A549 (cell line): ENCODE data around the gene SP100.

ENCODE experiments used
- CTCF ChIP-seq: fragments of >200 bp; sonication (Bioruptor Twin); formaldehyde crosslinking; IDR thresholded peaks from 3 replicates; pipeline ENCODE4 v1.5.1; 2016
- EHF ChIP-seq: fragments of 250-450 bp; sonication (Bioruptor Pico); IDR thresholded peaks from 2 replicates; pipeline ENCODE4 v1.5.0; 2020; ENCODE audit warnings: mild to moderate bottlenecking
- ELK1 ChIP-seq: fragments of 150-350 bp; IDR thresholded peaks from 2 replicates; pipeline ENCODE4 v1.6.1; 2014; ENCODE audit warnings: low read depth, mild to moderate bottlenecking, low read length
- EP300 ChIP-seq, 2 experiments: fragments of >200 bp; sonication (Bioruptor Twin); formaldehyde crosslinking; IDR thresholded peaks; 2 replicates in 1 of 2; 3 replicates in 1 of 2; pipeline ENCODE4 v1.6.1; 2016 to 2017
- KDM5A ChIP-seq: fragments of 200-600 bp; sonication (generic); IDR thresholded peaks from 2 replicates; pipeline ENCODE4 v1.6.1; 2016; ENCODE audit warnings: antibody characterized with exemption, mild to moderate bottlenecking
- MAX ChIP-seq: IDR thresholded peaks from 2 replicates; pipeline ENCODE4 v1.6.1; 2012
- MYC ChIP-seq: IDR thresholded peaks from 2 replicates; pipeline ENCODE4 v1.6.1; 2012; ENCODE audit warnings: mild to moderate bottlenecking, inconsistent platforms, low read length, improper control_type of control experiment, borderline replicate concordance
- POLR2A ChIP-seq: IDR thresholded peaks from 2 replicates; pipeline ENCODE4 v1.6.1; 2012; ENCODE audit warnings: mild to moderate bottlenecking, low read length
- POLR2AphosphoS2 ChIP-seq: conservative IDR thresholded peaks from 2 replicates; pipeline ENCODE4 v1.6.1; 2012; ENCODE audit warnings: low read length, improper control_type of control experiment, inconsistent platforms
- RAD21 ChIP-seq, 2 experiments: fragments of >200 bp in 1 of 2; sonication (Bioruptor Twin) in 1 of 2; formaldehyde crosslinking in 1 of 2; IDR thresholded peaks in 1 of 2; conservative IDR thresholded peaks in 1 of 2; 2 replicates in 1 of 2; 3 replicates in 1 of 2; pipeline ENCODE4 v1.6.1; 2012 to 2018; ENCODE audit warnings: inconsistent platforms in 1 of 2
- SREBF2 ChIP-seq: fragments of 450-650 bp; IDR thresholded peaks from 2 replicates; pipeline ENCODE4 v1.6.1; 2014; ENCODE audit warnings: mild to moderate bottlenecking, moderate library complexity

GRCh38 chr2:230525682-230526081, 109.7 kb downstream of the SP100 start:
- TF ChIP-seq MAX (no peak), MYC (no peak), RAD21 (conservative IDR thresholded peaks at IDR 0.05 in 1 of 2, IDR thresholded peaks at IDR 0.05 in 1 of 2) (no peak), POLR2A (no peak), CTCF (no peak), POLR2AphosphoS2 (no peak), ELK1 (no peak), KDM5A (no peak), EHF (no peak), EP300 (IDR thresholded peaks at IDR 0.05) (no peak), SREBF2 (no peak)
